GM12874 (cell line): ENCODE data around the gene GBP7.

Source experiments
- CTCF ChIP-seq: IDR thresholded peaks from 2 replicates; pipeline ENCODE4 v1.5.1; 2011; ENCODE audit warnings: low read depth, mild to moderate bottlenecking, control low read depth, low read length, moderate library complexity; ENCODE audit not compliant: insufficient read depth

The GBP7 gene

DNA sequence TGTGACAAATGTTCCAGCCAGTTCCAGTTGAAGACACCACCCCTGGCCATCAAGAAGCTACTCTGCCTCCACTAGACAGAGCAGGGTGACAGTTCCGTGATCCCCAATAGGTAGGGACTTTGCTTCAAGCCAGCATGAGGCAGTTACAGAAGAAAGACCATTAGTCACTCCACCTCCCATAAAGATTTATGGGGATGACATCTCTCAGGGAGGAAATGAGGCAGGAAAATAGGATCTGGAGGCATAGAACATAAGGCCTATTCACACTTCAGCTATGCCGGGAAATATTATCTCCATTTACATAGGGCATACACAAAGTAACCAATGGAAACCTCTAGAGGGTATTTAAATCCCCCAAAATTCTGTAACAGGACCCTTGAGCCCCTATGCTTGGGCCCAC, 3.5 kb upstream of the GBP7 start:
- no peak for TF ChIP-seq CTCF

DNA sequence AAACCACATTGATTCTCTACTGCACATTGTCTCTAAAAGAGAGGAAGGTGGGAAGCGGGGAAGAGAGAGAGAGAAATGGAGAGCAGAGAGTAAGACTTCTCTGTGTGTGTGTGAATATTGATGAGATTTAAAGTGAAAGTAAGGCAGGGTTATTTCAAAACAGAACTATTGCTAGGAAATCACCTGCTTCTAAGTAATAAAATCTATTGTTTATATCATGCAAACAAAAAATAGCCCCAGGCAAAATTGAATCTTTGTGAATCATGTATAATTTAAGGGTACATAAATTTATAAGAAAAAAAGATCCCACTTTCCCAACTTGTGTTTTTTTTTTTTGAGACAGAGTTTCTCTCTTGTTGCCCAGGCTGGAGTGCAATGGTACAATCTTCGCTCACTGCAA, 1.2 kb upstream of the GBP7 start:
- TF ChIP-seq CTCF: no peak

- TF ChIP-seq CTCF: no peak
These were observed 1.3 kb downstream of the GBP7 start for GRCh38 chr1:89174491-89174890.

DNA sequence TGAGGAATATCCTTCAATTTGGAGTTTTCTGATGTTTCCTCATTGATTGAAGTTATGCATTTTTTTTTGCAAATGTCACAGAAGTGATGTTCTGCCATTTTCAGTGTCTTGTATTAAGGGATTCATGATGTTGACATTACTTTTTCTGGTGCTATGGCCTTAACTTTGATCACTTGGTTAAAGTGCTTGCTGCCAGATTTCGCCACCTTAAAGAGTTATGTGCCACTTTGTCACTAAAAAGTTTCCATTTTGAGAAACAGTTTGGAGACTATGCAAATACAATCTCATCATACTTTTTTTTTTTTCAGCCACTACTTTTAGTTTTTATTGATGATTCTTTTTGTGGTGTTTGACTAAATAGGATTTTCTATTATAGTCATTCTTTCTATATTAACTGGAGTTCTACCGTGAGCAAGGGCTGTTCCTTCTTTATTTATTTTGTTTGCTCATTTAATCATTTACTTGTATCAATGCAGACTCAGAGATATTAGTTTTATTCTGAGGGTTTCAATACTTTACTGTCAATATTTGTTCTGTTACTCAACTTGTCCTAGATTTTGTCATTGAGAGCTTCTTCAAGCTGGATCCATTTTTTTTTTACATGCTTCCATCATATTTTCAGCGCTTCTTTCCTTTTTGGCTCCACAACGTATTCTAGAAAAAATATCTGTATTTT, 3.2 kb downstream of the GBP7 start:
- no peak for TF ChIP-seq CTCF

GRCh38 chr1:89171067-89171438, 4.8 kb downstream of the GBP7 start:
- no peak for TF ChIP-seq CTCF

GRCh38 chr1:89170170-89171066, 5.4 kb downstream of the GBP7 start:
- no peak for TF ChIP-seq CTCF

DNA sequence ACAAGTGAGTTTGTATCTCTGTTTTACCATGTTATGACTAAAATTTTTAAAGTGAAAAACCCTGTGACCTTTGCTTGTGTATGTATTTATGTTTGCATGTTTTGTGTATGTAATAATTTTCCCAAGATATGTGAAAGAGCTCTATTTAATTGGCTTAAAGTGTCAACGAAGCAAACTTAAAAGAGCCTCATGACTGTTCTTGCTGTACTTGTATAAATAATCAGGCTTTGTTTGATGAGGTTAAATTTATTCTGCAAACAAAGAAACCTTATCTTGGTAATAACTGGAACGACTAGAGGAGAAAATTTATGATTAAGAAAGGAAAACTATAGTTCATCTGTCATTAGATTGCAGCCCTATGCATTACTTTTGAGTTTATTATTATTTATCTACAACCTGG, 6.6 kb downstream of the GBP7 start:
- no peak for TF ChIP-seq CTCF
